Subcutaneous abdominal adipose tissue (tissue), 5 donors: ENCODE measurements around the gene FAM168A.

Experiments used
- H3K27ac ChIP-seq: one replicate; pipeline ENCODE4 v1.7.0; 2013; ENCODE audit warnings: low read depth, mild to moderate bottlenecking, inconsistent platforms, low read length, moderate library complexity
- H3K27me3 ChIP-seq, 5 donors: one replicate each; pipeline ENCODE4 v1.7.0; 2013; ENCODE audit warnings: low read length in 5 of 5, inconsistent platforms in 1 of 5; ENCODE audit not compliant: control insufficient read depth in 5 of 5, insufficient read depth in 4 of 5
- H3K36me3 ChIP-seq, 5 donors: one replicate each; pipeline ENCODE4 v1.7.0; 2013; ENCODE audit warnings: low read length in 5 of 5; ENCODE audit not compliant: control insufficient read depth in 5 of 5, insufficient read depth in 5 of 5
- H3K4me1 ChIP-seq, 5 donors: one replicate each; pipeline ENCODE4 v1.7.0; 2013; ENCODE audit warnings: low read length in 5 of 5, mild to moderate bottlenecking in 3 of 5, moderate library complexity in 1 of 5; ENCODE audit not compliant: control insufficient read depth in 5 of 5, insufficient read depth in 5 of 5
- H3K4me3 ChIP-seq, 5 donors: one replicate each; pipeline ENCODE4 v1.7.0; 2013; ENCODE audit warnings: low read length in 5 of 5, low read depth in 1 of 5
- H3K9ac ChIP-seq, 5 donors: one replicate each; pipeline ENCODE4 v1.7.0; 2013; ENCODE audit warnings: low read length in 5 of 5, mild to moderate bottlenecking in 4 of 5, moderate library complexity in 3 of 5
- H3K9me3 ChIP-seq, 5 donors: one replicate each; pipeline ENCODE4 v1.7.0; 2013; ENCODE audit warnings: low read length in 5 of 5; ENCODE audit not compliant: control insufficient read depth in 5 of 5
- donor health status: healthy.
- donor health status: healthy.
- donor health status: healthy.
- donor health status: healthy.
- donor health status: healthy.

The FAM168A gene

DNA sequence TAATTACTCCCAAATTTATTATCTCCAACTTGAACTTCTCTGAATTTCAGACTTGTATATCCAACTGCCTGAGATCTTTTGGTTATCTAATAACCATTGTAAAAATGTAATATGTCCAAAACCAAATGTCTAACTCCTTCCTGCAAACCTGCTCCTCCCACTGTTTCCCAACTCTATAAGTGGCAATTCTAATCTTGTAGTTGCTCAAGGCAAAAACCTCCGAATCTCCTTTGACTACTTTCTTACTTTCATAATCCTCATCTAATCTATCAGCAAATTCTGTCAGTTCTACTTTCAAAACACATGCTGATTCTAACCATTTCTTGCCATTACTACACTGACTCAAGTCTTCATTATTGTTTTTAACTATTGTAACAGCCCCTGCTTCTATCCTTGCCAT lies 55.7 kb downstream of the FAM168A start:
- Histone ChIP-seq H3K9me3 (no peaks in the 10 kb centered on the region), H3K4me3 (no peak overlapping the region), H3K36me3 (peaks cover 0 to 3% (median 0%) of the 10 kb centered on the region in 5 donors), H3K27ac (no peak overlapping the region), H3K4me1 (peaks cover 0 to 9% (median 0%) of the 10 kb centered on the region in 5 donors), H3K27me3 (no peaks in the 10 kb centered on the region), H3K9ac (no peak overlapping the region)

DNA sequence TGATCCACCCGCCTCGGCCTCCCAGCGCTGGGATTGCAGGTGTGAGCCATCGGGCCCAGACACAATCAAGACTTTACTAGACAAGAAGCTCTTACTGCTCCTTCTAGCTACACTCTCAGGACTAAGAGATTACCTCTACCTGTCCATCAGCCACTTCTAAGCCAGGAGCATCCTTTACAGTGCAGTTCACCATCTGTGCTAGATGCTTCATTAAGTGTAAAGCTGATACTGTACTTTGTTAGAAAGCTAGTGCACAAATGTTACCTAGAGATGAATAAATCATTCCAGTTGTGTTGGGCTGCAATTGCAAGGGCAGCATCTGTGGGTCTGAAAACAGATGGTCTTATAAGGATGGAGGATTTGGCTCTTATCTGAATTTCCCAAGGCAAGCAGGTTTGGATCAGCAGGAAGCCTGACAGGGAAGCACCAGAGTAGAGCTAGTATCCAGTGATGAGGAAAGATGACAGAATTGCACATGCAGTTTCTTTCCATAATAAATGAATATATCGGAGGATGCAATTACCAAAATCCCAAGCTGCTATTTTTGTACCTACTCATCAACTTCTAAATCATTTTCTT lies 58.3 kb downstream of the FAM168A start:
- no peaks in the 10 kb centered on the region for H3K27me3 ChIP-seq
- H3K4me3 ChIP-seq = no peak overlapping the region
- no peak overlapping the region for H3K9ac ChIP-seq
- H3K4me1 ChIP-seq = peaks cover 0 to 9% (median 0%) of the 10 kb centered on the region in 5 donors
- no peaks in the 10 kb centered on the region for H3K9me3 ChIP-seq
- no peak overlapping the region for H3K27ac ChIP-seq
- H3K36me3 ChIP-seq = peaks cover 0 to 3% (median 0%) of the 10 kb centered on the region in 5 donors

DNA sequence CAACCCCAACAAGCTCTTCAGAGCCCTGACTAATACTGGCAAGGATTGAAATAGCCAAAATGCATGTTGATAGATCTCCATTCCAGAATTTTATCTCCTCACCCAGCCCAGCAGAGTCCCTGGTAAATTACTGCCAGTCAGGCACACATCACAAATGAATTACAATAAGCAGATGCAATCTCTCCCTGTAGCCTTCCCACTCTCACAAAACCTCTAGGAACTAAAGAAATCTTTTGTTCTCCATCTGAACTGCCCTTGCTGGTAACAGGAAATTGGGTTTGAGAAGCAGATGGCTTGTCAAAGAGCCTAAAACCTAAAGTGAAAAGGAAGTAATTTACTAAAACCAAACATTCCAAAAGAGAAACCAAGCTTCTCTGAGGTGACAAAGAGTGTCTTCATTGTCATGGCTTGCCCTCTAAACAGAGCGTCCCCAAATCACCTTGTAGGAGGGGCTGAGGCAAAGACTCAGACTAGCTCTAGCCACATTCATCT lies 59.5 kb downstream of the FAM168A start:
- H3K4me3 ChIP-seq = no peak overlapping the region
- H3K9ac ChIP-seq = no peak overlapping the region
- no peak overlapping the region for H3K27ac ChIP-seq

DNA sequence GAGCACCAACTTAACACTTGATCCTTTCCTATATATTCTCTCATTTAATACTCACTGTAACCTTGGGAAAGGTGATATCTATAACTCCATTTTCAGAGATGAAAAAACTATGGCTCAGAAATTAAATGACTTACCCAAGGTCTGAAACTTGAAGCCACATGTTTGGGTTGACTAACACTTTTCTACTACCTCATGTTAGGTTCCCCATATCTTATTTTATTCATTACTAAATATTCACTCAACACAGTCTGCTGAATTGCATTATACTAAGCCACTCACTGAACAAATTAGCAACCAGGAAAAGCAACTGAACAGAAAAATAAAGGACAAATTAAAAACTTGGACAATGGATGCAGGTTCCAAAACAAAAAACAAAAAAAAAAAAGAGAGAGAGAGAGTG lies 59.9 kb downstream of the FAM168A start:
- no peak overlapping the region for H3K27ac ChIP-seq
- peaks cover 0 to 3% (median 0%) of the 10 kb centered on the region in 5 donors for H3K36me3 ChIP-seq
- no peaks in the 10 kb centered on the region for H3K9me3 ChIP-seq
- no peak overlapping the region for H3K4me3 ChIP-seq
- no peak overlapping the region for H3K9ac ChIP-seq
- peaks cover 0 to 9% (median 0%) of the 10 kb centered on the region in 5 donors for H3K4me1 ChIP-seq
- no peaks in the 10 kb centered on the region for H3K27me3 ChIP-seq

More for the DNA sequence above, 59.5 kb downstream of the FAM168A start:
- Histone ChIP-seq H3K27me3 (no peaks in the 10 kb centered on the region), H3K9me3 (no peaks in the 10 kb centered on the region), H3K4me1 (peaks cover 0 to 9% (median 0%) of the 10 kb centered on the region in 5 donors), H3K36me3 (peaks cover 0 to 3% (median 0%) of the 10 kb centered on the region in 5 donors)

DNA sequence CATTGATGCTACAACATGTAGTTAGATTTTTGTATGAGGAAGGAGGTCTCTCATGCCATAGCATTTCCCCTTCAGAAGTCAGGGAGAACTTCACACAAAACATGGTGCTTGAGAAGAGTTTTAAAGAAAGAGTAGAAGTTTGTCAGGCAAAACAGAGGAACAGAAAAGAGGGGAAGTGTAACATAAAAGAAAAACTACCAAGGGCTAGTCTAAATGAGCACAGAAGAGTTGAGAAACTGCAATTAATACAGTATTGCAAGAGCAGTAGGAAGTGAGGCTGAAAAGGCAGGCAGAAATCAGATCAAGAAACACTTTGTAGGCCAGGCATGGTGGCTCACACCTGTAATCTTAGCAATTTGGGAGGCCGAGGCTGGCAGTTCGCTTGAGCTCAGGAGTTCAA lies 61.0 kb downstream of the FAM168A start:
- no peak overlapping the region for H3K9ac ChIP-seq
- no peaks in the 10 kb centered on the region for H3K27me3 ChIP-seq
- no peaks in the 10 kb centered on the region for H3K9me3 ChIP-seq
- H3K27ac ChIP-seq = no peak overlapping the region
- peaks cover 0 to 6% (median 0%) of the 10 kb centered on the region in 5 donors for H3K4me1 ChIP-seq
- no peak overlapping the region for H3K4me3 ChIP-seq
- peaks cover 0 to 3% (median 0%) of the 10 kb centered on the region in 5 donors for H3K36me3 ChIP-seq

DNA sequence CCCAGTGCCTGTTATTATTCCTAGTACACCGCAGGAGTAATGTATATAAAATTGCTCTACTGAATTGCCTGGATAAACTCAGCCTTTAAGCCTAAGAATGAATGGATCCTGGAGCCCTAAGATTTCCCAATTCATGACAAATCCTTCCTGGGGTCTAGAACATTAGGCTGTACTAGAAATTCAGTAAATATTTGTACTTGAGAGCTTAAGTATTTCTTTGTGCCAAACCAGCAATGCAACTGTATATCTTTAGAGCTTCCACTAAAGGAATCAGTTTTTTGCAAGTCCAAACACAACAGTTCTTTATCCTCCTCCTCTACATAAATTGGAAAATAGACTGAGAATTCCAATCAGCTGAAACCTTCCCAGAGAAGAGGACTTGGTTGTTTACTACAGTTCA lies 65.6 kb downstream of the FAM168A start:
- no peak overlapping the region for H3K9ac ChIP-seq
- no peaks in the 10 kb centered on the region for H3K36me3 ChIP-seq
- H3K27ac ChIP-seq = no peak overlapping the region
- H3K4me1 ChIP-seq = peaks cover 0 to 16% (median 11%) of the 10 kb centered on the region in 5 donors
- H3K9me3 ChIP-seq = no peaks in the 10 kb centered on the region
- no peak overlapping the region for H3K4me3 ChIP-seq
- H3K27me3 ChIP-seq = no peaks in the 10 kb centered on the region

DNA sequence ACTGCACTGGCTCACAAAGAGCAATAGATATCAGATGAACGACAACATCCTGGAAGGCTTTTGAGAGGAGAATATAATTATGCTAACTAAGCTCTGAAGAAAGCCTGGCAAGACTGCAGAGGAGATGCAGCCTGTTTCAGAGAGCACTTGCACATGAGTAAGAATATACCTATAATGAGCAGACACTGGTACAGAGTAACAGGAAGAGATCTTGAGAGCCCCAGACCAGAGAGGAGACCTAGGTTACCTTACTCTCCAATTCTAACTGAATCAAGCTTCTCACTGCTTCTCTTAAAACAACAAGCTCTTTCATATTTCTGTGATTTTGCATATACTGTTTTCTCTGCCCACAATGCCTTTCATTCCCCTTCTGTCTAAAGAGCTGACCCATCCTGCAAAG lies 66.5 kb downstream of the FAM168A start:
- H3K4me1 ChIP-seq = peaks cover 0 to 21% (median 17%) of the 10 kb centered on the region in 5 donors
- H3K36me3 ChIP-seq = no peaks in the 10 kb centered on the region
- no peak overlapping the region for H3K27ac ChIP-seq
- H3K27me3 ChIP-seq = no peaks in the 10 kb centered on the region
- H3K4me3 ChIP-seq = no peak overlapping the region
- H3K9ac ChIP-seq = no peak overlapping the region
- H3K9me3 ChIP-seq = no peaks in the 10 kb centered on the region

DNA sequence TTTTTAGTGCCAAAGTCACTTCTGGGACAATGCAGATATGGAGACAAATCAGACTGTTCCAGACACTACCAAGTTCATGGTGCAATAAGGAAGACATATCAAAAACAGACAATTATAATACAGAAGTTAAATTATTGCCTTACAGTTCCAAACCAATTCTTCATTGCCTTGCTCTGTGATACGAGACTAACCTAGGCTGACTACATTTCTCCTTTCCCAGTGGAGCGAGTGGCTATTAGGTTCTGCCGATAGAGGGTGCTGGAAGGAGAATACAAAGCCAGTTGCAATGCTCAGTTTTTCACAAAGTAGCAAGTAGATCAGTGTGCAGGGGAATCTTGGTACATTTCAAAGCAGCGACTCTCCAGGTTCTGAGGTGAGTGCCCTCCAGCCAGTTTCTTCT lies 67.8 kb downstream of the FAM168A start:
- no peak overlapping the region for H3K9ac ChIP-seq
- H3K27me3 ChIP-seq = no peaks in the 10 kb centered on the region
- H3K4me1 ChIP-seq = peaks cover 0 to 22% (median 18%) of the 10 kb centered on the region in 5 donors
- H3K36me3 ChIP-seq = no peaks in the 10 kb centered on the region
- no peak overlapping the region for H3K27ac ChIP-seq
- no peaks in the 10 kb centered on the region for H3K9me3 ChIP-seq
- H3K4me3 ChIP-seq = no peak overlapping the region

DNA sequence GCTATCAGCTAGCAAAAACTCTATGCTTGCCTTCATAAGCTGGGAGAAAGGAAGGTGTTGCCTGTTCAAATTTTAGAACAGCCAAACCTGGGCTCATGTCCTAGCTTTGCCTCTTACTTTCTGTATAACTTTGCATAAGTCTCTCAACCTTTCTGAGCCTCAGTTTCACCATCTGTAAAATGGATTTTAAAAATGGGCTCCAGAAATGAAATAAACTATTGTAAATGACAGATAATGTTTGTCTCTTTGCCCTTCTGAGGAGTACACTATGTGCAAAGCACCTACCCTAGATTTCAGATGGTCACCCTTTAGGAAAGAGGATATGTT lies 68.7 kb downstream of the FAM168A start:
- Histone ChIP-seq H3K4me3 (peak overlapping the region in 2 of 5 donors; percentile 47 to 66), H3K9me3 (no peaks in the 10 kb centered on the region), H3K4me1 (peaks cover 0 to 22% (median 18%) of the 10 kb centered on the region in 5 donors), H3K36me3 (no peaks in the 10 kb centered on the region), H3K9ac (peak overlapping the region in 3 of 5 donors; percentile 60 to 64 (median 63)), H3K27me3 (no peaks in the 10 kb centered on the region), H3K27ac (no peak overlapping the region)

DNA sequence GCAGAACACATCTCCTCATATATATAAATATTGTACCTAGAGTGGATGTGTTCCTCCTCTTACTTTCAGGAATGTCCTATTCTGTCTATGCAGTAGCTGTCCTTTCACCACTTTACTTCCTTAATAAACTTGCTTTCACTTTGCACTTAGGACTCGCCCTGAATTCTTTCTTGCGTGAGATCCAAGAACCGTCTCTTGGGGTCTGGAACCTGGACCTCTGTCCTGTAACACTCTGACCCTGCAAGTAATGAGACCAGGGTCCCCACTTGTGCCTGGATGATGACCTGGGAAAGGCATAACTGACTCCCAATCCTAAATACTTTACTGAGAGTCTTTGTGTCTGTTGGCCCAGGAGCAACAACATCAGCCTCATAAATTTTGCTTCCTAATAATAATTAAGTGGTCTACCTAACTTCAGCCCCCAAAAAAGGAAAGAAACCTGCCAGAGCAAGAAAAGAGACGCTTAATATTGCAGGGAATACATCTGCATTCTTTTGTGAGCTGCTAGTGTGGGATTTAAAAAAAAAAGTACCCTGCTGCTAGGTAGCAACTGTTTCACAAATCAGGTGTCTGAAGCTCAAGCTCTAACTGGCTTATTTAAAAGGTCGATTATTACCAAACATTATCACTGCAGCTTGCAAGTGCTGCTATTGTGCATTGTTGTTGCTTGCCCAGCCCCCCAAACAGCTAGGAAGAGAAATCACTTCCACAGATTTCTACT lies 69.3 kb downstream of the FAM168A start:
- H3K36me3 ChIP-seq = no peaks in the 10 kb centered on the region
- peak overlapping the region in 4 of 5 donors; percentile 60 to 66 (median 64) for H3K9ac ChIP-seq
- peak overlapping the region; percentile 27 for H3K27ac ChIP-seq
- H3K4me1 ChIP-seq = peaks cover 0 to 22% (median 18%) of the 10 kb centered on the region in 5 donors
- no peaks in the 10 kb centered on the region for H3K9me3 ChIP-seq
- no peaks in the 10 kb centered on the region for H3K27me3 ChIP-seq
- H3K4me3 ChIP-seq = peak overlapping the region; percentile 47 to 73 (median 59)
